HK-2 (cell line): ENCODE measurements around the gene PTPRG.

Source experiments
- DNase-seq: peaks from one replicate; pipeline ENCODE4 v3.0.0-alpha.2; 2018; ENCODE audit not compliant: unreplicated experiment

Gene PTPRG

GRCh38 chr3:62149539-62149938, 588.2 kb downstream of the PTPRG start:
- DNase-seq: no peak

- DNase-seq: no peak
Observed at GRCh38 chr3:62149962-62150361, 588.6 kb downstream of the PTPRG start.

GRCh38 chr3:62151591-62151990, 590.2 kb downstream of the PTPRG start:
- DNase-seq: no peak

GRCh38 chr3:62153231-62153630, 591.9 kb downstream of the PTPRG start:
- no peak for DNase-seq

- no peak for DNase-seq
Observed at GRCh38 chr3:62154457-62155148, 593.2 kb downstream of the PTPRG start.

- DNase-seq: no peak
Observed at GRCh38 chr3:62159056-62159708, 597.8 kb downstream of the PTPRG start.

GRCh38 chr3:62159709-62160092, 598.3 kb downstream of the PTPRG start:
- DNase-seq: no peak

GRCh38 chr3:62161371-62161770, 600.0 kb downstream of the PTPRG start:
- no peak for DNase-seq

GRCh38 chr3:62164196-62164595, 602.8 kb downstream of the PTPRG start:
- no peak for DNase-seq

- no peak for DNase-seq
Observed at GRCh38 chr3:62164746-62165145, 603.4 kb downstream of the PTPRG start.

GRCh38 chr3:62167566-62168262, 606.3 kb downstream of the PTPRG start:
- DNase-seq: no peak

- no peak for DNase-seq
Observed at GRCh38 chr3:62168356-62168755, 607.0 kb downstream of the PTPRG start.

- DNase-seq: no peak
Observed at GRCh38 chr3:62169906-62170660, 608.7 kb downstream of the PTPRG start.

- no peak for DNase-seq
Observed at GRCh38 chr3:62171789-62172188, 610.4 kb downstream of the PTPRG start.

GRCh38 chr3:62172199-62172598, 610.8 kb downstream of the PTPRG start:
- DNase-seq: no peak

- DNase-seq: no peak
Observed at GRCh38 chr3:62173939-62174515, 612.7 kb downstream of the PTPRG start.

- no peak for DNase-seq
Observed at GRCh38 chr3:62175161-62175560, 613.8 kb downstream of the PTPRG start.

GRCh38 chr3:62178032-62178431, 616.7 kb downstream of the PTPRG start:
- no peak for DNase-seq

GRCh38 chr3:62178739-62179600, 617.6 kb downstream of the PTPRG start:
- DNase-seq: no peak

- no peak for DNase-seq
Observed at GRCh38 chr3:62180514-62180913, 619.1 kb downstream of the PTPRG start.

GRCh38 chr3:62183087-62183486, 621.7 kb downstream of the PTPRG start:
- no peak for DNase-seq
